SK-N-SH (cell line): ENCODE measurements around the gene NR1D2.

Experiments used
- CHD2 ChIP-seq: fragments of 150-350 bp; IDR thresholded peaks from 2 replicates; pipeline ENCODE4 v1.6.1; 2018; ENCODE audit warnings: low read length; ENCODE audit not compliant: partially characterized antibody
- CTCF ChIP-seq: fragments of 200-600 bp; sonication (generic); IDR thresholded peaks from 2 replicates; pipeline ENCODE4 v1.6.1; 2017; ENCODE audit warnings: antibody characterized with exemption, mild to moderate bottlenecking, moderate library complexity
- EP300 ChIP-seq, 2 experiments: IDR thresholded peaks; 2 replicates each; pipeline versions ENCODE4 v1.4.0 to v1.6.1; 2012; ENCODE audit warnings: borderline replicate concordance in 1 of 2, low read depth in 1 of 2, low read length in 1 of 2
- EZH2phosphoT487 ChIP-seq: fragments of 200-600 bp; sonication (generic); IDR thresholded peaks from 2 replicates; pipeline ENCODE4 v1.6.1; 2017; ENCODE audit warnings: low read depth, mixed run types, mild to moderate bottlenecking, antibody characterized with exemption, moderate library complexity, borderline replicate concordance
- FOXM1 ChIP-seq: IDR thresholded peaks from 2 replicates; pipeline ENCODE4 v1.4.0; 2012; ENCODE audit warnings: low read depth, mild to moderate bottlenecking
- GABPA ChIP-seq: IDR thresholded peaks from 2 replicates; pipeline ENCODE4 v1.4.0; 2012; ENCODE audit warnings: low read depth, mild to moderate bottlenecking
- POLR2AphosphoS5 ChIP-seq: IDR thresholded peaks from 2 replicates; pipeline ENCODE4 v1.6.1; 2012; ENCODE audit warnings: low read depth, low read length
- RAD21 ChIP-seq: IDR thresholded peaks from 2 replicates; pipeline ENCODE4 v1.6.1; 2012; ENCODE audit warnings: mild to moderate bottlenecking, low read length
- REST ChIP-seq: IDR thresholded peaks from 2 replicates; pipeline ENCODE4 v1.6.1; 2012; ENCODE audit warnings: mild to moderate bottlenecking, low read depth, low read length, moderate library complexity
- RFX5 ChIP-seq: IDR thresholded peaks from 2 replicates; pipeline ENCODE4 v1.6.1; 2012; ENCODE audit warnings: mild to moderate bottlenecking, improper control_type of control experiment, low read length
- RXRA ChIP-seq: IDR thresholded peaks from 2 replicates; pipeline ENCODE4 v1.4.0; 2012; ENCODE audit warnings: low read depth, mild to moderate bottlenecking, borderline replicate concordance
- TAF1 ChIP-seq: IDR thresholded peaks from 2 replicates; pipeline ENCODE4 v1.6.1; 2012; ENCODE audit warnings: low read depth, mild to moderate bottlenecking, low read length, moderate library complexity, borderline replicate concordance
- USF2 ChIP-seq: fragments of 150-350 bp; IDR thresholded peaks from 2 replicates; pipeline ENCODE4 v1.6.1; 2017; ENCODE audit warnings: antibody characterized with exemption, low read length, low read depth, borderline replicate concordance

- TF ChIP-seq FOXM1 (no peak), CTCF (no peak), TAF1 (no peak), POLR2AphosphoS5 (no peak), GABPA (no peak), EZH2phosphoT487 (no peak), EP300 (IDR thresholded peaks at IDR 0.05; ENCODE audit: borderline replicate concordance in 1 of 2, low read depth in 1 of 2, low read length in 1 of 2) (no peak), RXRA (no peak), CHD2 (no peak), RFX5 (no peak), REST (no peak), RAD21 (no peak), USF2 (no peak)
Observed at GRCh38 chr3:23976555-23976954, 31.5 kb downstream of the NR1D2 start.
